ENCODE measurements around the gene LRRC8A.

- TF ChIP-seq CTCF (conservative IDR thresholded peaks at IDR 0.05) (no peak), ZFX (IDR thresholded peaks at IDR 0.05) (no peak)
These were observed 29.0 kb downstream of the LRRC8A start for GRCh38 chr9:128910906-128911305.

All from C4-2B (cell line).